T1000 (cell line): ENCODE data around the gene RPP25L.
A peak's percentile ranks its signal among the peaks of the same experiment; 100 is the strongest.

ENCODE experiments used
- DNase-seq: peaks from one replicate; lab custom pipeline; 2025; ENCODE audit warnings: mixed read lengths; lab: John Stamatoyannopoulos, UW

The RPP25L gene

GRCh38 chr9:34637356-34638137 lies 25.6 kb upstream of the RPP25L start, which contains the start of gene SIGMAR1:
Gene SIGMAR1, minus strand, starts transcription at chr9:34637787. Its CDS starts 90 bp downstream, at chr9:34637697.
- peak; percentile 65 for DNase-seq

DNA sequence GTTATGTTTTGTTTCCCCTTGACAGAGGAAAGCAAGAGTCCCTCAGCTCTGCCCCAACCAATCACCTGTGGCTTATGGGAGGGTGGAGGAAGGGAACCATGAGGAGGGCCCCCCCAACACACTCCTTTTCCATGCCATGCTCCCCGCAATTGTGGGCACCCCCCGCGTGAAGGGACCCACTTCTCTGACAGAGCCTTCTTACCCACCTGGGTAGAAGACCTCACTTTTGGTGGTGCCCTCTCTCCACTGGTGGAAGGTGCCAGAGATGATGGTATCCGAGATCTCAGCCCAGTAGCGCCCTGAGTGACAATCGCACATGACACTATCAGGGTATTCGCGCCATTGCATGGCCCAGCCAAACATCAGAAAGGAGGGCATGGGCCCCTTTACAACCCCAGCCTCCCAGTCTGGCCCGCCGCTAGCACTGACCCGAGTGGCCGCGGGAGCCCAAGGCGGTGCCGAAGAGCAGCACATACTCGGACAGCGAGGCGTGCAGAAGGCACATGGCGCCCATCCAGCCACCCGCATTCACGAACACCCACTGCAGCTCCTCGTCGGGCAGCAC lies 25.0 kb upstream of the RPP25L start:
- DNase-seq: no peak

- DNase-seq: no peak
Measured at GRCh38 chr9:34635556-34635955, 23.7 kb upstream of the RPP25L start.

GRCh38 chr9:34634551-34635248 lies 22.8 kb upstream of the RPP25L start:
- DNase-seq: no peak

DNA sequence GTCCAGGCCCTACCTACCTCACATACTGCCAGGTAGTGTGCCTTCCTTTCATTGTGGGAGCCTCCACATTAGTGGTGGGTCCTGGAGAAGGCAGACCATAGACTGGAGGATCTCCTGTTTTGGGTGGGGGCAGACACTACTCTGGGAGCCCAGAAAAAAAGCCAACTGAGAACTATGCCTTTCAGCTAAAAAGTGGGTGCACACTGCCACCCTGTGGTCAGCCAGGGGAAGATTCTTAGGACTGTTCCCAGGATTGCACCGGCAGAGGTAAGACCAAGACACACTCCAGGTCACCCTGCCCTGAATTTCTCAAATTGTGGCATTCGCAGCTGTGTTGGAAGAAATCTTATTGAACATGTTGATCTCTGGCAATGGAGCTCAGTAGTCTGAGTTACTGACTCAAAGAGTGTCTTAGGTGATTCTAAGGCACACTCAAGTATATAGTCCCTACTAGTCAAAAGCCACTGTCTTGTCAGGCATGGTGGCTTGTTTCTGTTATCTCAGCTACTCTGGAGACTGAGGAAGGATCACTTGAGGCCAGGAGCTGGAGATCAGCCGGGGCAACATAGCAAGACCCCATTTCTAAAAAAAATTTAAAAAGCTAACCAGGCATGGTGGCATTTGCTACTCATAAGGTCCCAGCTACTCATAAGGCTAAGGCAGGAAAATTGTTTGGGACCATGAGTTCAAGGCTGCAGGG lies 22.1 kb upstream of the RPP25L start:
- DNase-seq: no peak

- no peak for DNase-seq
Measured at GRCh38 chr9:34633166-34633565, 21.3 kb upstream of the RPP25L start.

- no peak for DNase-seq
Measured at GRCh38 chr9:34630402-34631154, 18.7 kb upstream of the RPP25L start.

GRCh38 chr9:34629491-34629808 lies 17.6 kb upstream of the RPP25L start:
- no peak for DNase-seq

GRCh38 chr9:34628656-34629490 lies 17.0 kb upstream of the RPP25L start, which contains the start of gene ARID3C:
Gene ARID3C, minus strand, starts transcription at chr9:34629066. Its CDS starts 1,052 bp downstream, at chr9:34628014.
- no peak for DNase-seq

DNA sequence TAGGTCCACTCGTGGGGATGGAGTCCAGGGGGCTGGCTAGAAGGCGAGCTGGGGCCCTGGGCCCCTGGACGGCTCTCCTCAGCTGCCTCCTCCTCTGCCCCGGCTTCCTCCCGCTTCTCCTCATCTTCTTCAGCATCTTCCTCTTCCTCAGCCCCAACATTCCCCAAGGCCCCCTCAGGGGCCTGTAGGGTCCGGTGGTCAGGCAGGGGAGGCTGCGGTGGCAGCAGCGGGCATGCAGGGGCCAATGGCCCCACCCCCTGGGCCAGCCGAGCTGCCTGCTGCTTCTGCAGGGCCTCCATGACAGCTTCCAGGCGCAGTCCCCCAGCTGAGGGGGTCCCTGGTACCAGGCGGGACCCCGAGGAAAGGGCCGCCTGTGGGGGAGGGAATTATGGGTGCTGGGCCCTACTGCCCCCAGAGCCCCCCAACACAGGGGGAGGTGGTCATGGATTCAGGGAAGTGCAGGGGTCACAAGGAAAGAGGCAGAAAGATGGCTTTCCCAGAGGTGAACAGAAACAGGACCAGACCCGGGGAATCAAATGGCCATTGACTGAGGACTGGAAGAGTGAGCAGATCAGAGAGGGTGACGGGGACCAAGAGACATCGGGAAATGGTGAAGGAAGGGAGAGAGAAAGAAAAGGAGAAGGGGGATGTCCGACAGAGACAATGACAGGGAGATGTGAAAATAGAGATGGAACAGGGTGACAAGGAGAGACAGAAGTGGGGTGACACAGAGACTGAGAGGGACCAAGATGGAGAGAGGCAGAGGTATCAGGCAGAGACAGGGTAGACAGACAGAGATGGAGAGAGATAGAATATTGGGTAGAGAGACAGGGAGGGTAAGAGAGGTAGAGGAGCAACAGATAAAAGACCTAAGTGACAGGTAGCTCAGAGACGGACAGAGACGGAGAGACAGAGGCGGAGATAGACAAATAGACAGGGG lies 16.1 kb upstream of the RPP25L start:
- no peak for DNase-seq

GRCh38 chr9:34625186-34625486 lies 13.2 kb upstream of the RPP25L start:
- DNase-seq: no peak

DNA sequence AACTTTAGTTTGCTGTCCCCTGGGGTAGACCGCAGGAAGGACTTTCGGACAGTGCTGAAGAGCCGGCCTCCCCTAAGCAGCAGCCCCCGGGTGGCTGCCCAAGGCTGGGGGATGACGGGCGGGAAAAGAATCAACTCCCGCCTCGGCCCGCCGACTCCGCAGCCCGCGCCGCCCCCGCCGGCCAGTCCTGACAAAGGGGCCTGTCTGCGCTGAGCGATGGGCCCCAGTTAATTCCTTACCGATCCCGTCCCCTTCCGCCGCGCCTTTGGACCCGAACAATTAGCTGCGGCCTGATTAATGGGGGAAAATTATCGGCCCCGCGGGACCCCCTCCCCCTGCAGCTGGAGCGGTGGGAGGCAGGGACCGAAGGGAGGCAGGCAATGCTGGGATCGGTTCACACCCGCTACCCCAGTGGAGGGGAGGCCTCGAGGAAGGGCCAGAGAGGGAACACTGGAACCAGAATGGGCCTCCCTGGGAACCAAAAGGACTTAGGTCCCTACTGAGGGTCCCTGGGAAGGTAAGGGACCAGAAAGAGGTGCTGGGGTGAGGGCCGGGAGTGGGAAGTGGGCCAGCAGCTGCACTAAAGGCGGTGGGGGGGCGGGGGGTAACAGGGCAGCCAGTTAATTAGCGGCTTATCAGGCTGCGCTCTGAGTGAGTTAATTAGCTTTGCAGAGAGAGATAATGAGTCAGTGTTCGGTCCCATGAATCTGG lies 12.7 kb upstream of the RPP25L start:
- DNase-seq: no peak

DNA sequence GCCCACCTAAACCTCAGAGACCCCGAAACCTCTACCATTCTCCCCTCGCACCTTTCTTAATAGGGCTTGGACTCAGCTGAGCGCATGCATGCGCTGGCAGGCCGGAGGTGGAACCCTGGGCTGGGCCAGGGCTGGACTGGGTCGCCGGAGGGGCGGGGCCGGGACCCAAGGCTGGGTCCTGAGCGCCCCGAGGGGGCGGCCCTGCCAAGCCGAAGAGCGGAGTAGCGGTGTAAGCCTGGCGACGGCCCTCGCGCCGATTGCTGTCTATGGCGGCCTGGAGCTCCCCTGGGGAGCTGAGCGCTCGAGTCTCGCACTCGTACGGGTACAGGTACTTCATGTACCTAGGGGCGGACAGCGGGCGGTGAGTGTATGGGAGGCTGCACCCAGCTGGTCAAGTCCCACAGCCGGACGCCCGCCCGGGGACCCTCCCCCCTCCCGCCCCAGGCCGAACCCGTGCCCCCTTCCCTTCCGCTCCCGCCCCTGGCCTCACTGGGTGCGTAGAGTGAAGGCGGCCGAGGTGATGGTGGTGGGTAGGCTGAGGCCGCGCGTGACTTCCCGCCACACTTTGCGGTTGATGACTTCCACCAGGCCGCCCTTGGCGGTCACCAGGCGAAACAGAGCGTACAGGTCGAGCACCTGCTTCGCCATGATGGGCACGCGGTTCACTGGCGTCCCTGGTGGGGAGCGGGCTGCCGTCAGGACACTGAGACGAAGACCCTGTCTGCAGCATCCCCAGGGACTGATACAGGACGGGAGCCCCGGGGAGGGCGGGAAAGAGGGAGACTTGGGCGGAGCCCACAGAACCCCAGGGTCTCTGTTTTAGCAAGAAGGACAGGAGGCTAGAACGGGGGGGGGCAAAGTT lies 11.7 kb upstream of the RPP25L start:
- DNase-seq: no peak

- peak; percentile 54 for DNase-seq
Measured at GRCh38 chr9:34620061-34620994, 8.4 kb upstream of the RPP25L start, which contains the start of gene DCTN3. Gene DCTN3, minus strand, starts transcription at chr9:34620495. Its CDS starts 31 bp downstream, at chr9:34620464.

- no peak for DNase-seq
Measured at GRCh38 chr9:34615132-34615531, 3.2 kb upstream of the RPP25L start.

DNA sequence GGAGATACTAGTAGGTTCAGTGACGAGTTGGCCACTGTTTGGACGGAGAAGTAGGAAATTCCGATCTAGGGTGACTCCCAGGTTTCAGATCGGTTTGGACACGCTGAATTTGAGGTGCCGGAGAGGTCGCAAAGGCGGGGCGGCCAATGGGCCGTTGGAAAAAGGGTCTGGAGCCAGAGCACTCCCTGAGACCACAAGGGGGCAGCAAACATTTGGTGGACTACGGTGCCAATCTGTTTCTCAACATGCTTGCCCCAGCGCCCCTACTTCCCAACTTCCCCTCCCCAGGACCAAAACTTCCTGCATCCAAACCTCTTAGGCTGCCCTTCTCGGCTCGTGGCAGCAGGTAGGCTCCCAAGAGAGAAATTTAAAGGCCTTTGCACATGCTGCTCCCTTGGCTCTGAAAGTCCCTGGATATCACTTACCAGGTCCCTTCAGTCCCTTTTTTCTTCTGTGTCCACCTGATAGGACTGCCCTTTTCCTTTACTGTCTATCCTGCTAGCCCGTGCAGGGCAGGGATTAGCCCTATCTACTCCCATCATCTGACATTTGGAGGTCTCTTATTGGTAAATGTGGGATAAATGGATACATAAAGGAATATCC lies 992 bp upstream of the RPP25L start:
- peak; percentile 40 for DNase-seq
